ENCODE measurements around the gene RNASET2.
"Not testable (repeated sequence)": the region's sequence is repeated elsewhere in the genome, so short reads cannot be mapped to it uniquely, and the experiment has no call there.

The RNASET2 gene

DNA sequence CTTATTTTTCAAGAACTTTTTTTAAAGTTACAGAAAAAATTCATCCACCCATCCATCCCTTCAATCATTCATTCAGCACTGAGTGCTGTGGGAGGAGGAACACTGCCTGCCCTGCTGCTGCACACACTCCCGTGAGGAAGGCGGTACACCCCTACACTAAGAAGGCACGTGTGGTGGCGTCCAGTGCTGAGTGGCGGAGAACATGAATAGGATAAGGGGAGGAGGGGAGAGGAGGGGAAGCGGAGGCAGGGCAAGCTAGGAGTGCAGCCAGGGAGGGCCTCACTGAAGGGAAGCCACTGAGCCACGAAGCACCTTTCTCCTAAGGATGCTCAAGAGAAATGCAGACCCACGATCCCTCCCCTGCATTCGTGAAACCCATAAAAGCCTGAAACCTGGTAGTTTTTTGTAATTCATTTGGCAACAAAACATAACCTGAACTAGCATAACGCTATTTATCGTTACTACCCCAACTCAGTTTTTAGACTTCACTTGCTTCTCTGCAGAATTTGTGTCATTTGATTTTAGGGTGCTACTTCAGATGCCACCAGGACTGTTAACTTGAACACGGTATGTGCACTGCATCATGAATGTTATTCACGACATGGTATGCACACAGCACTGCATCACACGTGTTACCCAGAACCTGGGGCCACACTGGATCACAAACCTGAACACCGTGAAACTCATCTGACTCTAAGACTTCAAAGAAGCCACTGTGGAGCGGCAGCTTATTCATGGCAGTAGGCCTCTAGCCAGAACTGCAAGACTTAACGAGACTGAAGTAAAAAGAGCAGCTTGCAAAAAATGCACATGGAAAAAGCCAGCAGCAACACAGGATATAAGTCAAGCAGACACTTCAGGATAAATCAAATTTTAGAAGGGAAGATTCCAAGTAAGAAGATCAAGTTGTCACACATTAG lies 3.5 kb downstream of the RNASET2 start:
- no peak overlapping the region for H2BK120ac ChIP-seq (ENCODE audit: low read depth, low read length)
- H3K23ac ChIP-seq (ENCODE audit: low read depth, low read length, poor library complexity): no peak overlapping the region
- H3K18ac ChIP-seq (ENCODE audit: low read length): peak overlapping the region; percentile 77
- no peak overlapping the region for H4K91ac ChIP-seq (ENCODE audit: low read depth, low read length, poor library complexity)
- H2BK5ac ChIP-seq (ENCODE audit: low read length): no peak overlapping the region
- H2BK12ac ChIP-seq (ENCODE audit: low read length): no peak overlapping the region
- DNase-seq (ENCODE audit: low spot score): no peak
- no peak overlapping the region for H3K14ac ChIP-seq (ENCODE audit: low read length)
- no peaks in the 10 kb centered on the region for H3K27me3 ChIP-seq (ENCODE audit: control insufficient read depth in 3 of 3, insufficient read depth in 3 of 3, low read depth in 1 of 3, low read length in 3 of 3)
- no peak overlapping the region for H3K4me3 ChIP-seq (ENCODE audit: low read length in 2 of 2)
- H3K4me1 ChIP-seq (ENCODE audit: control insufficient read depth in 2 of 2, insufficient read depth in 1 of 2, low read depth in 1 of 2, low read length in 2 of 2): peaks cover 4 to 10% of the 10 kb centered on the region in 2 donors
- peak overlapping the region; percentile 27 for H2BK15ac ChIP-seq (ENCODE audit: low read length)
- peaks cover 2% of the 10 kb centered on the region for H3K79me1 ChIP-seq (ENCODE audit: low read depth, low read length)
- no CpG with 5 or more reads among the region's 17 CpGs for WGBS, 2 donors (ENCODE audit: extremely low coverage in 2 of 2, insufficient read length in 2 of 2, insufficient replicate concordance in 1 of 2)
- H2AFZ ChIP-seq (ENCODE audit: low read length): no peak overlapping the region
- no peak overlapping the region for H3K9ac ChIP-seq (ENCODE audit: low read depth, low read length, poor library complexity)
- H3K4ac ChIP-seq (ENCODE audit: low read length): no peak overlapping the region
- H3K27ac ChIP-seq (replicated peaks; ENCODE audit: low read length): no peak overlapping the region
- no peak overlapping the region for H4K8ac ChIP-seq (ENCODE audit: low read depth, low read length)
- H3K4me2 ChIP-seq (ENCODE audit: insufficient read depth, low read length, poor library complexity, severe bottlenecking): no peak overlapping the region
- peaks cover 3 to 5% of the 10 kb centered on the region in 2 donors for H3K9me3 ChIP-seq (replicated peaks in 1 of 2; ENCODE audit: control insufficient read depth in 2 of 2, insufficient read depth in 1 of 2, low read depth in 1 of 2, low read length in 2 of 2)
- no peak overlapping the region for H2AK5ac ChIP-seq (ENCODE audit: low read depth, low read length)
- H3K36me3 ChIP-seq (replicated peaks in 1 of 2; ENCODE audit: control insufficient read depth in 2 of 2, insufficient read depth in 2 of 2, low read length in 2 of 2): peaks cover 6 to 16% of the 10 kb centered on the region in 2 donors

DNA sequence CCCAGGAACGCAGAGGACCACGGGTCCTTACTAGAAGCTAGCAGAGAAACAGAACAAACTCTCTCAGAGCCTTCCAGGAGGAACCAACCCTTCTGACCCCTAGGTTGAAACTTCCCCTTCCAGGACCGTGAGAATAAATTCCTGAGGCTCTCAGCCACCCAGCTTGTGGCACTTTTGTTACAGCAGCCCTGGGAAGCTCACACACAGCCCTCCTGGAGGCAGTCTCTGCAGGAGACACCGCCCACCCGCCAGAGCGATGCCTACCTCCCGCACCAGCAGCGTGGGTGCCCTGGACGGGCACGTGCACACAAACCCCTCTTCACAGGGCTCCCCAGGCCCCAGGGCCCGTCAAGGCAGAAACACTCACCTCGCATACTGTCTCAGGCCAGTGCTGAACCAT lies 4.2 kb downstream of the RNASET2 start:
- no CpG with 5 or more reads among the region's 12 CpGs for WGBS, 2 donors (ENCODE audit: extremely low coverage in 2 of 2, insufficient read length in 2 of 2, insufficient replicate concordance in 1 of 2)
- Histone ChIP-seq H3K79me1 (ENCODE audit: low read depth, low read length) (peaks cover 2% of the 10 kb centered on the region), H2BK15ac (ENCODE audit: low read length) (no peak overlapping the region), H2AFZ (ENCODE audit: low read length) (no peak overlapping the region), H3K9ac (ENCODE audit: low read depth, low read length, poor library complexity) (no peak overlapping the region), H3K27me3 (ENCODE audit: control insufficient read depth in 3 of 3, insufficient read depth in 3 of 3, low read depth in 1 of 3, low read length in 3 of 3) (no peaks in the 10 kb centered on the region), H4K91ac (ENCODE audit: low read depth, low read length, poor library complexity) (no peak overlapping the region), H3K4me3 (ENCODE audit: low read length in 2 of 2) (no peak overlapping the region), H3K4ac (ENCODE audit: low read length) (no peak overlapping the region), H3K9me3 (replicated peaks in 1 of 2; ENCODE audit: control insufficient read depth in 2 of 2, insufficient read depth in 1 of 2, low read depth in 1 of 2, low read length in 2 of 2) (peaks cover 3 to 5% of the 10 kb centered on the region in 2 donors), H3K23ac (ENCODE audit: low read depth, low read length, poor library complexity) (no peak overlapping the region), H3K36me3 (replicated peaks in 1 of 2; ENCODE audit: control insufficient read depth in 2 of 2, insufficient read depth in 2 of 2, low read length in 2 of 2) (peaks cover 6 to 23% of the 10 kb centered on the region in 2 donors), H3K4me2 (ENCODE audit: insufficient read depth, low read length, poor library complexity, severe bottlenecking) (no peak overlapping the region), H3K14ac (ENCODE audit: low read length) (no peak overlapping the region), H2BK120ac (ENCODE audit: low read depth, low read length) (no peak overlapping the region), H4K8ac (ENCODE audit: low read depth, low read length) (no peak overlapping the region), H2BK5ac (ENCODE audit: low read length) (no peak overlapping the region), H3K4me1 (ENCODE audit: control insufficient read depth in 2 of 2, insufficient read depth in 1 of 2, low read depth in 1 of 2, low read length in 2 of 2) (peaks cover 3 to 10% of the 10 kb centered on the region in 2 donors), H3K18ac (ENCODE audit: low read length) (no peak overlapping the region), H3K27ac (replicated peaks; ENCODE audit: low read length) (no peak overlapping the region), H2BK12ac (ENCODE audit: low read length) (no peak overlapping the region), H2AK5ac (ENCODE audit: low read depth, low read length) (no peak overlapping the region)
- DNase-seq (ENCODE audit: low spot score): no peak

DNA sequence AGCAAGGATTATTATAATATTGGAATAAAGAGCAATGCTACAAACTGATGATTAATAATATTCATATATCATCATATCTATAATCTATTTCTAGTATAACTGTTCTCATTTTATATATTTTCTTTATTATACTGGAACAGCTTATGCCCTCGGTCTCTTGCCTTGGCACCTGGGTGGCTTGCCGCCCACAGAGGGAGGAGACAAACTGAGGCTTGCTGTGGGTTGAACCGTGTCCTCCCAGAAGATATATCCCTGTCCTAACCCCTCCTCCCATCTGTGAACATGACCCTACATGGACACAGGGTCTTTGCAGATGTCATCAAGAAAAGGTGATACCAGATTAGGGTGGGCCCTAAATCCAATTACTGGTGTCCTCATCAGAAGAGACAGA lies 4.7 kb downstream of the RNASET2 start:
- H3K4me3 ChIP-seq (ENCODE audit: low read length in 2 of 2): no peak overlapping the region
- H3K23ac ChIP-seq (ENCODE audit: low read depth, low read length, poor library complexity): no peak overlapping the region
- peaks cover 6 to 23% of the 10 kb centered on the region in 2 donors for H3K36me3 ChIP-seq (replicated peaks in 1 of 2; ENCODE audit: control insufficient read depth in 2 of 2, insufficient read depth in 2 of 2, low read length in 2 of 2)
- H2BK12ac ChIP-seq (ENCODE audit: low read length): no peak overlapping the region
- peaks cover 3 to 9% of the 10 kb centered on the region in 2 donors for H3K4me1 ChIP-seq (ENCODE audit: control insufficient read depth in 2 of 2, insufficient read depth in 1 of 2, low read depth in 1 of 2, low read length in 2 of 2)
- H2BK15ac ChIP-seq (ENCODE audit: low read length): no peak overlapping the region
- no peak overlapping the region for H3K14ac ChIP-seq (ENCODE audit: low read length)
- no peak overlapping the region for H4K91ac ChIP-seq (ENCODE audit: low read depth, low read length, poor library complexity)
- DNase-seq (ENCODE audit: low spot score): no peak
- H3K27ac ChIP-seq (replicated peaks; ENCODE audit: low read length): no peak overlapping the region
- no peak overlapping the region for H3K18ac ChIP-seq (ENCODE audit: low read length)
- peaks cover 3 to 5% of the 10 kb centered on the region in 2 donors for H3K9me3 ChIP-seq (replicated peaks in 1 of 2; ENCODE audit: control insufficient read depth in 2 of 2, insufficient read depth in 1 of 2, low read depth in 1 of 2, low read length in 2 of 2)
- no peak overlapping the region for H2AK5ac ChIP-seq (ENCODE audit: low read depth, low read length)
- H2AFZ ChIP-seq (ENCODE audit: low read length): no peak overlapping the region
- H2BK120ac ChIP-seq (ENCODE audit: low read depth, low read length): no peak overlapping the region
- H3K27me3 ChIP-seq (ENCODE audit: control insufficient read depth in 3 of 3, insufficient read depth in 3 of 3, low read depth in 1 of 3, low read length in 3 of 3): no peaks in the 10 kb centered on the region
- no CpG with 5 or more reads among the region's 3 CpGs for WGBS, 2 donors (ENCODE audit: extremely low coverage in 2 of 2, insufficient read length in 2 of 2, insufficient replicate concordance in 1 of 2)
- H2BK5ac ChIP-seq (ENCODE audit: low read length): no peak overlapping the region
- no peak overlapping the region for H3K9ac ChIP-seq (ENCODE audit: low read depth, low read length, poor library complexity)
- H3K4ac ChIP-seq (ENCODE audit: low read length): no peak overlapping the region
- no peaks in the 10 kb centered on the region for H3K79me1 ChIP-seq (ENCODE audit: low read depth, low read length)
- H3K4me2 ChIP-seq (ENCODE audit: insufficient read depth, low read length, poor library complexity, severe bottlenecking): no peak overlapping the region
- no peak overlapping the region for H4K8ac ChIP-seq (ENCODE audit: low read depth, low read length)

DNA sequence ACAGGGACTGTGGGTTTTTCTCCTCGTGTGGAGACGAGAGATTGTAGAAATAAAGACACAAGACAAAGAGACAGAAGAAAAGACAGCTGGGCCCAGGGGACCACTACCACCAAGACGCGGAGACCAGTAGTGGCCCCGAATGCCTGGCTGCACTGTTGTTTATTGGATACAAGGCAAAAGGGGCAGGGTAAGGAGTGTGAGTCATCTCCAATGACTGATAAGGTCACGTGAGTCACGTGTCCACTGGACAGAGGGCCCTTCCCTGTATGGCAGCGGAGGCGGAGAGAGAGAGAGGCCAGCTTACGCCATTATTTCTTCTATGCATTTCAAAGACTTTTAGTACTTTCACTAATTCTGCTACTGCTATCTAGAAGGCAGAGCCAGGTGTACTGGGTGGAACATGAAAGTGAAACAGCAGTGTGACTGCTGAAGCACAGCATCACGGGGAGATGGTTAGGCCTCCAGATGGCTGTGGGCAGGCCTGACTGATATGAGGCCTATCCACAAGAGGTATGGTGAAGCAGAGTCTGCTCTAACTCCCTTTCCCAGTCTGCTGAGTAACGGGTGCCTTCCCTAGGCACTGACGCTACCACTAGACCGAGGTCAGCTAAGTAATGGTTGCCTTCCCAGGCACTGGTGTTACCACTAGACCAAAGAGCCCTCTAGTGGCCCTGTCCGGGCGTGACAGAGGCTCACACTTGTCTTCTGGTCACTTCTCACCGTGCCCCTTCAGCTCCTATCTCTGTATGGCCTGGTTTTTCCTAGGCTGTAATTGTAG lies 5.3 kb downstream of the RNASET2 start:
- H3K79me1 ChIP-seq (ENCODE audit: low read depth, low read length); H3K27me3 ChIP-seq (ENCODE audit: control insufficient read depth in 3 of 3, insufficient read depth in 3 of 3, low read depth in 1 of 3, low read length in 3 of 3); H2BK5ac ChIP-seq (ENCODE audit: low read length); H3K9me3 ChIP-seq (replicated peaks in 1 of 2; ENCODE audit: control insufficient read depth in 2 of 2, insufficient read depth in 1 of 2, low read depth in 1 of 2, low read length in 2 of 2); H2BK120ac ChIP-seq (ENCODE audit: low read depth, low read length); DNase-seq (ENCODE audit: low spot score); H3K14ac ChIP-seq (ENCODE audit: low read length); H3K4me2 ChIP-seq (ENCODE audit: insufficient read depth, low read length, poor library complexity, severe bottlenecking); H3K4ac ChIP-seq (ENCODE audit: low read length); H3K4me3 ChIP-seq (ENCODE audit: low read length in 2 of 2); H2AK5ac ChIP-seq (ENCODE audit: low read depth, low read length); H3K18ac ChIP-seq (ENCODE audit: low read length); H3K4me1 ChIP-seq (ENCODE audit: control insufficient read depth in 2 of 2, insufficient read depth in 1 of 2, low read depth in 1 of 2, low read length in 2 of 2); H2BK15ac ChIP-seq (ENCODE audit: low read length); H3K9ac ChIP-seq (ENCODE audit: low read depth, low read length, poor library complexity); H4K8ac ChIP-seq (ENCODE audit: low read depth, low read length); H3K27ac ChIP-seq (replicated peaks; ENCODE audit: low read length); H2AFZ ChIP-seq (ENCODE audit: low read length); H4K91ac ChIP-seq (ENCODE audit: low read depth, low read length, poor library complexity); H3K23ac ChIP-seq (ENCODE audit: low read depth, low read length, poor library complexity); H2BK12ac ChIP-seq (ENCODE audit: low read length): not testable (repeated sequence)
- peaks cover 6 to 26% of the 10 kb centered on the region in 2 donors for H3K36me3 ChIP-seq (replicated peaks in 1 of 2; ENCODE audit: control insufficient read depth in 2 of 2, insufficient read depth in 2 of 2, low read length in 2 of 2)
- WGBS, 2 donors (ENCODE audit: extremely low coverage in 2 of 2, insufficient read length in 2 of 2, insufficient replicate concordance in 1 of 2): no CpG with 5 or more reads among the region's 17 CpGs
